GM21529 (cell line): ENCODE data around the gene KIAA0040.

Experiments
- ATAC-seq: cut with Tn5 transposase; IDR thresholded peaks from one replicate; pipeline ENCODE4 v1.9.1; 2021; ENCODE audit not compliant: unreplicated experiment

The KIAA0040 gene

GRCh38 chr1:175192630-175193526 is at the start of gene KIAA0040:
TSS of gene KIAA0040 (minus strand) at chr1:175192776. CDS start at chr1:175161013, 31,763 bp downstream.
- peak; percentile 47 for ATAC-seq

- ATAC-seq: peak; percentile 84
Observed at GRCh38 chr1:175237389-175237788, 44.8 kb upstream of the KIAA0040 start.

- ATAC-seq: no peak
Observed at GRCh38 chr1:175234639-175235038, 42.1 kb upstream of the KIAA0040 start.

- no peak for ATAC-seq
Observed at GRCh38 chr1:175232335-175232734, 39.8 kb upstream of the KIAA0040 start.

- ATAC-seq: peak; percentile 17
Observed at GRCh38 chr1:175225805-175226129, 33.2 kb upstream of the KIAA0040 start.

- no peak for ATAC-seq
Observed at GRCh38 chr1:175222296-175222938, 29.8 kb upstream of the KIAA0040 start.

- ATAC-seq: no peak
Observed at GRCh38 chr1:175221557-175222175, 29.1 kb upstream of the KIAA0040 start.

GRCh38 chr1:175220853-175221556 is 28.4 kb upstream of the KIAA0040 start:
- ATAC-seq: no peak

GRCh38 chr1:175219774-175220173 is 27.2 kb upstream of the KIAA0040 start:
- no peak for ATAC-seq

GRCh38 chr1:175218786-175219434 is 26.3 kb upstream of the KIAA0040 start:
- ATAC-seq: no peak

- peak; percentile 70 for ATAC-seq
Observed at GRCh38 chr1:175217721-175218531, 25.4 kb upstream of the KIAA0040 start.

- ATAC-seq: no peak
Observed at GRCh38 chr1:175216444-175216843, 23.9 kb upstream of the KIAA0040 start.

GRCh38 chr1:175211656-175212055 is 19.1 kb upstream of the KIAA0040 start:
- ATAC-seq: no peak

- ATAC-seq: no peak
Observed at GRCh38 chr1:175210744-175211143, 18.2 kb upstream of the KIAA0040 start.

- ATAC-seq: peak; percentile 41
Observed at GRCh38 chr1:175209493-175209921, 16.9 kb upstream of the KIAA0040 start.

- peak; percentile 77 for ATAC-seq
Observed at GRCh38 chr1:175208773-175209492, 16.4 kb upstream of the KIAA0040 start.

GRCh38 chr1:175207971-175208370 is 15.4 kb upstream of the KIAA0040 start:
- no peak for ATAC-seq

- ATAC-seq: no peak
Observed at GRCh38 chr1:175206687-175207086, 14.1 kb upstream of the KIAA0040 start.

- ATAC-seq: peak; percentile 78
Observed at GRCh38 chr1:175204330-175204729, 11.8 kb upstream of the KIAA0040 start.
